ENCODE data around the gene PDIA3. TPM values are rescaled to one million over a fixed set of nuclear protein-coding genes. Genes with fewer than 3 reads are reported as not detected.

Gene PDIA3
- total RNA-seq, 2 experiments from 2014 or later, result 274 to 287 TPM

- Mint-ChIP-seq H3K27ac (peak within 1 kb of the TSS; percentile 92), H3K36me3 (ENCODE audit: low read depth) (peaks cover 15% of the 10 kb centered on the region), H3K27me3 (no peaks in the 10 kb centered on the region), H3K4me3 (peak within 1 kb of the TSS; percentile 78), H3K4me1 (peaks cover 19% of the 10 kb centered on the region), H3K9me3 (ENCODE audit: low read depth) (no peaks in the 10 kb centered on the region)
- POLR2A ChIA-PET, result interaction anchor here (0.5 to 1.7 kb wide), 16 partner anchors 14 to 1804 kb away, joined by 3 to 8 read pairs (median 3); partner anchors contain the start of genes EHD4, HYPK, MFAP1 and SERF2
- peak; percentile 89 for DNase-seq
- ATAC-seq, result peak; percentile 68
- intact Hi-C loops (cut with DNase I, micrococcal nuclease), result loop anchor here (1.0 to 10.0 kb wide), 9 partner anchors 16 to 591 kb away; partner anchors contain the start of genes PDIA3 (in 2 of the 2), SERF2 (in 2 of the 2), CCNDBP1 (in 1 of the 2) and MAP1A (in 1 of the 2)
- CTCF ChIA-PET, result interaction anchor here (0.5 to 1.9 kb wide), 16 partner anchors 8 to 204 kb away, joined by 3 to 11 read pairs (median 4); partner anchors contain the start of genes HYPK, MFAP1, SERF2 and SERINC4
Measured at GRCh38 chr15:43776718-43777266, 30.6 kb downstream of the PDIA3 start, which contains the start of gene ELL3. ELL3 (minus strand) TSS chr15:43776966; CDS start chr15:43776901, 65 bp downstream.

GRCh38 chr15:43777267-43777914 lies 31.2 kb downstream of the PDIA3 start:
- Mint-ChIP-seq H3K36me3 (ENCODE audit: low read depth) (peaks cover 9% of the 10 kb centered on the region), H3K4me3 (peak overlapping the region; percentile 78), H3K27me3 (no peaks in the 10 kb centered on the region), H3K4me1 (peaks cover 19% of the 10 kb centered on the region), H3K9me3 (ENCODE audit: low read depth) (no peaks in the 10 kb centered on the region), H3K27ac (peak overlapping the region; percentile 92)
- DNase-seq (peak; percentile 94), ATAC-seq (peak; percentile 84)
- POLR2A ChIA-PET, result interaction anchor here (0.6 to 1.7 kb wide), 12 partner anchors 15 to 133 kb away, joined by 3 to 8 read pairs (median 4); partner anchors contain the start of genes HYPK, MFAP1, SERF2 and SERINC4
- CTCF ChIA-PET, result interaction anchor here (0.5 to 1.9 kb wide), 16 partner anchors 8 to 203 kb away, joined by 3 to 11 read pairs (median 4); partner anchors contain the start of genes HYPK, MFAP1, SERF2 and SERINC4
- intact Hi-C loops (cut with DNase I, micrococcal nuclease), result loop anchor here (1.0 to 10.0 kb wide), 9 partner anchors 15 to 592 kb away; partner anchors contain the start of genes PDIA3 (in 2 of the 2), SERF2 (in 2 of the 2), CCNDBP1 (in 1 of the 2) and MAP1A (in 1 of the 2)

GRCh38 chr15:43779016-43779415 lies 32.8 kb downstream of the PDIA3 start:
- Mint-ChIP-seq H3K4me3 (no peak overlapping the region), H3K4me1 (peaks cover 19% of the 10 kb centered on the region), H3K27me3 (no peaks in the 10 kb centered on the region), H3K36me3 (ENCODE audit: low read depth) (no peaks in the 10 kb centered on the region), H3K27ac (peak overlapping the region; percentile 8), H3K9me3 (ENCODE audit: low read depth) (no peaks in the 10 kb centered on the region)
- DNase-seq (no peak), ATAC-seq (no peak)
- intact Hi-C loops (cut with DNase I, micrococcal nuclease), result loop anchor here in 1 of 2 experiments (10.0 kb wide), 1 partner anchor 264 kb away; the partner anchor contains the start of gene MAP1A
- ChIA-PET CTCF (interaction anchor here (1.3 to 1.5 kb wide), 3 partner anchors 9 to 14 kb away, joined by 3 to 7 read pairs (median 5); partner anchors contain the start of gene SERF2), POLR2A (no interaction called here)

GRCh38 chr15:43789409-43789808 lies 43.2 kb downstream of the PDIA3 start:
- POLR2A ChIA-PET, result interaction anchor here (0.7 kb wide), 1 partner anchor 496 kb away, joined by 3 read pairs; no protein-coding TSS in a partner anchor
- DNase-seq (no peak), ATAC-seq (no peak)
- Mint-ChIP-seq H3K4me1 (peaks cover 19% of the 10 kb centered on the region), H3K9me3 (ENCODE audit: low read depth) (no peaks in the 10 kb centered on the region), H3K27ac (no peak overlapping the region), H3K27me3 (no peaks in the 10 kb centered on the region), H3K4me3 (no peak overlapping the region), H3K36me3 (ENCODE audit: low read depth) (peaks cover 22% of the 10 kb centered on the region)
- intact Hi-C loops (cut with DNase I, micrococcal nuclease), result no loop called here
- CTCF ChIA-PET, result interaction anchor here (0.6 to 2.2 kb wide), 5 partner anchors 11 to 373 kb away, joined by 3 to 11 read pairs (median 5); partner anchors contain the start of gene ELL3

- Mint-ChIP-seq H3K27ac (peak within 1 kb of the TSS; percentile 97), H3K4me3 (peak within 1 kb of the TSS; percentile 97), H3K36me3 (ENCODE audit: low read depth) (peaks cover 46% of the 10 kb centered on the region), H3K9me3 (ENCODE audit: low read depth) (no peaks in the 10 kb centered on the region), H3K27me3 (no peaks in the 10 kb centered on the region), H3K4me1 (peaks cover 35% of the 10 kb centered on the region)
- POLR2A ChIA-PET, result interaction anchor here (1.4 to 1.8 kb wide), 2 partner anchors 8 to 15 kb away, joined by 3 to 8 read pairs; partner anchors contain the start of genes ELL3 and HYPK
- ATAC-seq (peak; percentile 98), DNase-seq (peak; percentile 100)
- CTCF ChIA-PET, result interaction anchor here (1.3 to 2.8 kb wide), 4 partner anchors 14 to 32 kb away, joined by 4 to 10 read pairs (median 4); partner anchors contain the start of genes ELL3 and MFAP1
- intact Hi-C loops (cut with DNase I, micrococcal nuclease), result loop anchor here (1.0 to 5.0 kb wide), 10 partner anchors 8 to 635 kb away; partner anchors contain the start of genes HYPK (in 2 of the 2), MFAP1 (in 2 of the 2), PDIA3 (in 2 of the 2) and SERINC4 (in 2 of the 2)
Measured at GRCh38 chr15:43791993-43792760, 45.9 kb downstream of the PDIA3 start, which contains the start of gene SERF2. SERF2 (plus strand) TSS chr15:43792320; CDS start chr15:43792377, 57 bp downstream.

GRCh38 chr15:43792761-43793476 lies 46.7 kb downstream of the PDIA3 start:
- peak overlapping the region; percentile 97 for H3K4me3 Mint-ChIP-seq
- CTCF ChIA-PET, result interaction anchor here (0.6 to 1.5 kb wide), 5 partner anchors 15 to 32 kb away, joined by 3 to 5 read pairs (median 4); partner anchors contain the start of gene MFAP1
- H3K36me3 Mint-ChIP-seq (ENCODE audit: low read depth), result peaks cover 49% of the 10 kb centered on the region
- H3K4me1 Mint-ChIP-seq, result peaks cover 37% of the 10 kb centered on the region
- peak overlapping the region; percentile 97 for H3K27ac Mint-ChIP-seq
- intact Hi-C loops (cut with DNase I, micrococcal nuclease), result loop anchor here (1.0 to 5.0 kb wide), 10 partner anchors 7 to 634 kb away; partner anchors contain the start of genes HYPK (in 2 of the 2), MFAP1 (in 2 of the 2), PDIA3 (in 2 of the 2) and SERINC4 (in 2 of the 2)
- POLR2A ChIA-PET, result interaction anchor here (0.6 to 1.8 kb wide), 3 partner anchors 11 to 32 kb away, joined by 3 to 8 read pairs (median 3); partner anchors contain the start of genes ELL3 and MFAP1
- ATAC-seq, result no peak
- H3K9me3 Mint-ChIP-seq (ENCODE audit: low read depth), result no peaks in the 10 kb centered on the region
- DNase-seq, result peak; percentile 62
- no peaks in the 10 kb centered on the region for H3K27me3 Mint-ChIP-seq

- H3K36me3 Mint-ChIP-seq (ENCODE audit: low read depth), result peaks cover 55% of the 10 kb centered on the region
- ATAC-seq, result no peak
- POLR2A ChIA-PET, result interaction anchor here (0.8 to 1.8 kb wide), 2 partner anchors 17 to 31 kb away, joined by 3 to 8 read pairs; partner anchors contain the start of genes ELL3 and MFAP1
- no peaks in the 10 kb centered on the region for H3K9me3 Mint-ChIP-seq (ENCODE audit: low read depth)
- H3K27ac Mint-ChIP-seq, result peak overlapping the region; percentile 97
- CTCF ChIA-PET, result interaction anchor here (0.6 to 1.5 kb wide), 5 partner anchors 15 to 31 kb away, joined by 3 to 5 read pairs (median 4); partner anchors contain the start of gene MFAP1
- no peaks in the 10 kb centered on the region for H3K27me3 Mint-ChIP-seq
- H3K4me1 Mint-ChIP-seq, result peaks cover 43% of the 10 kb centered on the region
- DNase-seq, result no peak
- intact Hi-C loops (cut with DNase I, micrococcal nuclease), result loop anchor here in 1 of 2 experiments (5.0 kb wide), 1 partner anchor 46 kb away; the partner anchor contains the start of gene PDIA3
- H3K4me3 Mint-ChIP-seq, result peak overlapping the region; percentile 97
Measured at GRCh38 chr15:43793647-43794046, 47.4 kb downstream of the PDIA3 start.

GRCh38 chr15:43794269-43795037 lies 48.2 kb downstream of the PDIA3 start:
- peak overlapping the region; percentile 97 for H3K27ac Mint-ChIP-seq
- peaks cover 62% of the 10 kb centered on the region for H3K36me3 Mint-ChIP-seq (ENCODE audit: low read depth)
- H3K27me3 Mint-ChIP-seq, result no peaks in the 10 kb centered on the region
- DNase-seq (no peak), ATAC-seq (no peak)
- peak overlapping the region; percentile 97 for H3K4me3 Mint-ChIP-seq
- no peaks in the 10 kb centered on the region for H3K9me3 Mint-ChIP-seq (ENCODE audit: low read depth)
- intact Hi-C loops (cut with DNase I, micrococcal nuclease), result loop anchor here in 1 of 2 experiments (5.0 kb wide), 1 partner anchor 47 kb away; the partner anchor contains the start of gene PDIA3
- peaks cover 51% of the 10 kb centered on the region for H3K4me1 Mint-ChIP-seq
- ChIA-PET CTCF (interaction anchor here (0.6 to 1.0 kb wide), 5 partner anchors 19 to 30 kb away, joined by 3 to 4 read pairs (median 3); partner anchors contain the start of gene MFAP1), POLR2A (interaction anchor here (2.1 kb wide), 1 partner anchor 10 kb away, joined by 5 read pairs; no protein-coding TSS in a partner anchor)

GRCh38 chr15:43795197-43795596 lies 49.0 kb downstream of the PDIA3 start:
- DNase-seq (no peak), ATAC-seq (no peak)
- Mint-ChIP-seq H3K4me1 (peaks cover 58% of the 10 kb centered on the region), H3K36me3 (ENCODE audit: low read depth) (peaks cover 70% of the 10 kb centered on the region), H3K27me3 (no peaks in the 10 kb centered on the region), H3K9me3 (ENCODE audit: low read depth) (no peaks in the 10 kb centered on the region), H3K27ac (no peak overlapping the region), H3K4me3 (no peak overlapping the region)
- ChIA-PET POLR2A (interaction anchor here (2.1 kb wide), 1 partner anchor 9 kb away, joined by 5 read pairs; no protein-coding TSS in a partner anchor), CTCF (interaction anchor here (0.7 to 1.1 kb wide), 4 partner anchors 20 to 354 kb away, joined by 3 to 4 read pairs (median 3); partner anchors contain the start of gene MFAP1)
- intact Hi-C loops (cut with DNase I, micrococcal nuclease), result no loop called here

Data from activated CD4-positive, alpha-beta T cell treated with anti-CD3 and anti-CD28 coated beads for 36 hours (primary cell).